Measurements from ENCODE around the gene YBEY.

The YBEY gene

DNA sequence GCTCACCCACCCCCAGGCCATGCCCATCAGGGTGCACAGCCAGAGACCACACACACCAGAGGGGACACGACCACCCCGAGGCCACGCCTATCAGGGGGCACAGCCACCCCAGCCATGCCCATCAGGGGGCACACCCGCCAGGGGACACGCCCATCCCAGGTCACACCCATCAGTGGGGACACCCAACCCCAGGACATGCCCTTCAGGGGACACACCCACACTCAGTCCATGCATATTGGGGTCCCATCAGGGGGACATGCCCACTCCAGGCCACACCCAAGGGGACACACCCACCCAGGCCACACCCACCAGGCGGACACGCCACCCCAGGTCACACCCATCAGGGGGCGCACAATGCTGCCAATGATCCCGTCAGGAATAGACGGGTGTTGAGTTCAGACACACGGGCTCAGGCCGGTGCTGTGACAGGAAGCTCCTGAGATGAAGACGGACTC, 21.4 kb upstream of the YBEY start:
- no peak for DNase-seq (ENCODE audit: low read depth, low spot score)

DNA sequence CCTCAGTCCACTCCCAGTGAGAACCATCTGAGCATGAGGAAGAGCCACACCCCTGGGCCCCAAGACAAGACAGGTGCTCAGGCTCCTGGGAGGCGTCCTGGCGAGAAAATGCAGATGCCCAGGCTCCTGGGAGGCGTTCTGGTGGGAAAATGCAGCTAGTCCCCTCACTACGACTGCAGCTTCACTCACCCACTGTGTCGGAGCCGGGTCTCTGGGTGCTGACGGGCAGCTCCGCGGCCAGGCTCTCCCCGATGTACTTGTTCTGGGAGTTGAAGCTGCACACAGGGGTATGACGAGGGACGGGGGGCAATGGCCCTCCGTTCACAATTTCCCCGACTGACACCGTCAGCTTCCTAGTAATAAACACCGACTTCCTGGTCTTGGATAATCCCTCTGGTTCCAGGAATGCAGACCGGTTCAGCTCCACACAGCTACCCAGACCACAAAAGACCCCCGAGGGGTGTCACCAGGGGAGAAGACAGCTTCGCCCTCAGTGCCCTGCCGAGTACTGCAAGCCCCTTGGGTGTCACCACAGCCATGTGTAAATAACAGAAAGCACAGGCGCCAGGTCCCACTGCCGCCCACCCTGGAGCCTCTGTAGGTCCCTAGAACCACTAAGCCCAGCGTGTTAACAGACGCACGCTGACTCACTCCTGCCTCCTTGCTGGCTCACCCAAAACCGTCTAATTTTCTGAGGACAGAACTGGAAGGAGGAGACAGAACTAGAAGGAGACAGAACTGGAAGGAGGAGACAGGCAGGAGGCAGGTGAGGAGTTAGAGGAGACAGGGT, 20.2 kb upstream of the YBEY start:
- DNase-seq (ENCODE audit: low read depth, low spot score), result no peak

DNA sequence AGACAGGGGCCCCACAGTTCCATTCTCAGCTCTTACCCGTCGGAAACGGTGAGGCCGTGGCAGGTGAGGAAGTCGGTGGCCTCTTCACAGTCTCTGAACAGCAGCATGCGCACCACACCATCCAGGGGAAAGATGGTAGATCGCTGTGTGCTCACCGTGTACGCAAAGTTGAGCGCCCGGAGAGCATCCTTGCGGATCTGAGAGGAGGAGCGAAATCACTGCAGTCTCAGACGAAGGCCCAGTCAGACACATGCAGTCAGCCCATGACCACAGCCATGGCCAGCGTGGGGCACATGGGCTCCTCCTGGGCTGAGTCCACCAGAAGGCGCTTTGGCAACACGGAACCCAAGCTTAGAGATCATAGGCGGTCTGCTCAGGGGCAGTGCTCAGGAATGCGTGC, 19.2 kb upstream of the YBEY start:
- no peak for DNase-seq (ENCODE audit: low read depth, low spot score)

DNA sequence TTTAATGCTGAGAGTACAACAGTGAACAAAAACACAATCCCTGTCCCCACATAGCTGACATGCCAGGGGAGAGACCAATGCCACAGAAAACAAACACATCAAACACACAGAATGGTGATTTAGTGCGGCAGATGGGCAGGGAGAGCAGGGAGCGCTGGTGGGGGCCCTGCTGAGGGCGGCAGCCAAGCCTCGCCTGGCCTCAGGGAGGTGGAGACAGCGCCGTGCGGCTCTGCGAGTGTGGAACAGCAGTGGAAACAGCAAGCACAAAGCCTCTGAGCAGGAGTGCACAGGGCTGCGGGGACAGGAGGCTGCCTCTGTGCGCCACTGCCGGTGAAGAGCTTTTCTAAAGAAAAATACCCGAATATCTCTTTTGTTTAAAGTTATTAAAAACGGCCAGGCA, 17.8 kb upstream of the YBEY start:
- peak; percentile 11 for DNase-seq (ENCODE audit: low read depth, low spot score)

DNA sequence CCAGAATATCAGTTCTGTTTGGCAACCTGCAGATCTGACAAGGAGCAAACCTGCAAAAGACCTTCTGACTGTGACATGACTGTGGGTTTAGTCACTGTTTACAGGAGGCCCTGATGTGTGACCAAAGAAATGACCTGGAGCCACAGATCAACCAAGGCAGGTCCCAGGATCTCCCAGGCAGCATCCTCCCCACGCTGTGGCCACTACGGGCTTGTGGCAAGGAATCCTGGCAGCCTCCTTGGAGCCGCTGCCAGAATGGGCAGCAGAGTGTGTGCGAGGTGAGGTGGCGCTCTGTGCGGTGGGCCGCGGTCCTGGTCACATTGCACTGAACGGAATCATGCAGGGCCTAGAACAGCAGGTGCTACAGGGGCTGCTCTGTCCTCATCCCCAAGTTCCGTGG, 16.7 kb upstream of the YBEY start:
- peak; percentile 63 for DNase-seq (ENCODE audit: low read depth, low spot score)

DNA sequence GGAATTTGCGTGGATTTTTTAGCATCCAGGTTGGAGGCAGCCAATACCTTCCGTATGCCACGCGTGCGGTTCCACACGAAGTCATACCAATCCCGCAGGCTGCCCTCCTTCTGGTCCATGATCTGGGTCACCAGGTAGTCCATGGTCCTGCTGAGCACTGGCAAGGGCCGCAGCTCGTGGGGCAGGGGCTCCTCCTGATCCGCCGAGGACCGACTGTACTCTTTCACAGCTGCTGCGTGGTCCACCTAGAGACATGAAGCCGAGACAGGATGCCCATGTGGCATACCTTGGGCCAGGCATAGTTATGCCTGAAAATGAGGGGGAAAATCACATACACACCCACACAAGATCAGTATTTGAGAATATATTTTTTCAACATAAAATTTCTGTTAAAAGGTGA, 12.8 kb upstream of the YBEY start:
- DNase-seq (ENCODE audit: low read depth, low spot score), result no peak

DNA sequence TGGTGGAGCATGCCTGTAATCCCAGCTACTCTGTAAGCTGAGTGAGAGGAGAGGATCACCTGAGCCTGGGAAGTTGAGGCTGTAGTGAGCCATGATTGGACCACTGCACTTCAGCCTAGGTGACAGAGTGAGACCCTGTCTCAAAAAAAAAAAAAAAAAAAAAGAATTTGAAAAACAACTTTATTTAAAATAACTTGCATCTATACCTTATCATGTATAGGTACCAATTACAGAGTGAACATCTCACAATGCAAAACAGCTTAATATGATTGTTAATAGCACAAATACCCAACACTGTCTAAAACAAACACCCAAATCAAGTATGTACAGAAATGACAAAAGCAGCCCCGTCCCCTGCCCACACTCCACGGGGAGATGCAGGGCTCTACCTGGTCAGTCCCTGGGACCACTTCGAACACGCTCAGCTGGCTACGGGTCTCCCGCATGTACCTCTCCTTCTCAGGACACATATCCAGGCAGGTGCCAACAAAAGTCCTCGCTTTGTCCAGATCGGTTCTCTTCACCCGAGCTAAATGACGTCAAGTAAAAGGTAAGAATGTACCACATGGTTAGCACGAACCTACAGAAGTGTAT, 11.2 kb upstream of the YBEY start:
- DNase-seq (ENCODE audit: low read depth, low spot score), result no peak

DNA sequence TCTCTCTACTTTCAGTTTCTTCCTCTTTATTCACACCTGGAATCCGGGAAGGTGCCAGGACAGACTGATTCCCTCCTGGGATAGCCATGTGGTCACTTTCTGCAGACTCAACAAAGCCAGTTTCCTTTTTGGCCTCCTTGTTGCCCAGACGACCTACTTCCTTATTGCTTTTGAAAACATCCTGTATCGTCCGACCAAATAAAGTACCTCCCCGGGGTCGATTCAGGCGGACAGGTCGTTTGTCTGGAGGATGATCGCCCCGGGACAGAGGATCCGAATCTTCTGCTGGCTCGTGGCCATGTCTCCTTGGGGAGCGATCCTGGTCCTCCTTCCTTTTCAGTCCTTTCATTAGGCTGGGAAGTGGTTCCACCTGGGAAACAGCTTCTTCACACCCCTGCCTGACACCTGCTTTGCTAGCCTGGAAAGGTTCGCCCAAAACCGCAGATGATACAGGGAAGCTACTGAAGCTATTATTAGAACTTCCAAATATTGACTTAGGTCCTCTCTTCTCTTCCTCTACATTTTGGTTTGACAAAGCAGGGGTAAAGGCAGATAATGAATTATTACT, 2.0 kb upstream of the YBEY start:
- DNase-seq (ENCODE audit: low read depth, low spot score), result no peak

DNA sequence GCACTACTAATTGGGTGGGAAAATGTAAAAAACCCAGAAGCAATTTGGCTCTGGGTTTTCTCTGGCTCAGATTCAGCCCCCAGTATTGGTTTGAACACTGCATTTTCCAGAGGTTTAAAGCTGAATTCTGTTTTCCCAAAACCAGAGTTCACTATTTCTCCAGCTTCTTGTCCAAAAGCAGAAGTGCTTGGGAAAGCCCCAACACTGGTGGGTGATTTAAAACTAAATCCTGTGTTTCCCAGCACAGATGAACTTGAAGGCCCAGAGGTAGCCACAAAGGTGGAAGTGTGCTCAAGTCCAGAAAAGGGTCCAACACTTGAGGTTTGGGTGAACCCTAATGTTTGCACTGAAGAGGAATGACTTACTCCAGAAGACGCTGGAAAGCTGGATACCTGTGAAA, 1.4 kb upstream of the YBEY start:
- no peak for DNase-seq (ENCODE audit: low read depth, low spot score)

DNA sequence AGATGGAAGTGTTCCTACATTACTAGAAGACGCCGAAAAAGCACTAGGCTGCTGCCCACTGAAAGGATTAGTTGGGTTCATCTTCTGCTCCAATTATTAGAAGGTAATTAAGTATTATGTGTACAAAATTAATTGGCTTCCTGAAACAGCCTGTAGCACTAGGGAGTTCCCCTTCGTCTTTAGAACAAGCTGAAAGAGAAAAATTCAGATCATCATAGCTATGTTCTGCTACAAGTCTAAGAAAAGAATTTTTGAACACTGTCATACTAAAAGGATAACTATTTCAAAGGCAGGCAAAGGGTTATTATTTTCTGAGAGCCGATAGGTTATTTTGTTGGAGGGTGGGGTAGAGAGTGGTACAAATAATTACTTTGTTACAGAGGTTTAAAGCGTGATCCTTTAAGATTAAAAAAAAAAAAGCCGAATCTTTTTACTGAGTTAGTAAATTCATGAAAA, 908 bp upstream of the YBEY start, which contains the start of gene MCM3AP:
Gene MCM3AP, minus strand, starts transcription at position 406 of the 456 bp plus-strand sequence. Its CDS starts 325 bp downstream, at position 81.
- DNase-seq (ENCODE audit: low read depth, low spot score), result no peak

DNA sequence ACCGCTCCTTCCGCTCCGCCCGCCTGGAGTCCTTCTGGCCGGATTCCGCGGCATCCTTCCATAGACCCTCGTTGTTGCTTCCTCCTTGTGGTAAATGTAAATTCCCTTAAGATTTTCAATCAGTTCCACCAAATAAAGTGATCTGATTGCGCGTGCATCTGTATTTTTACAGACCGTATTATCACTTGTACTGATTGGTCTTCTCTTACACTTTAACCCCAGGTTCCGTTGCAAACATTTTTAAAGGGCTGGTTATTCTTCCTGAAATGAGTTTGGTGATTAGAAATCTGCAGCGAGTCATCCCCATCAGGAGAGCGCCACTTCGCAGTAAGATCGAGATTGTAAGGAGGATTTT, 483 bp downstream of the YBEY start:
- no peak for DNase-seq (ENCODE audit: low read depth, low spot score)

DNA sequence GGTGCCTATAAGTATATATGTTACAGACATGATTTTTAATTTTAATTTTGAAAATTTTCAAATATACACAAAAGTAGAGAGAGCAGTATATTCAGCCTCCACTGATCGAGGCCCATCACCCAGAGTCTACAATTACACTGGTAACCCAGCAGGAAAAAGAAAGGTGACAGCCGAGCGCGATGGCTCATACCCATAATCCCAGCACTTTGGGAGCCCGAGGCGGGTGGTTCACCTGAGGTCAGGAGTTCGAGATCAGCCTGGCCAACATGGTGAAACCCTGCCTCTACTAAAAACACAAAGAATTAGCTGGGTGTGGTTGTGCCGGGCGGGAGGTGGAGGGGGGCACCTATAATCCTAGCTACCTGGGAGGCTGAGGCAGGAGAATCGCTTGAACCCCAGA, 1.4 kb downstream of the YBEY start:
- DNase-seq (ENCODE audit: low read depth, low spot score), result no peak

DNA sequence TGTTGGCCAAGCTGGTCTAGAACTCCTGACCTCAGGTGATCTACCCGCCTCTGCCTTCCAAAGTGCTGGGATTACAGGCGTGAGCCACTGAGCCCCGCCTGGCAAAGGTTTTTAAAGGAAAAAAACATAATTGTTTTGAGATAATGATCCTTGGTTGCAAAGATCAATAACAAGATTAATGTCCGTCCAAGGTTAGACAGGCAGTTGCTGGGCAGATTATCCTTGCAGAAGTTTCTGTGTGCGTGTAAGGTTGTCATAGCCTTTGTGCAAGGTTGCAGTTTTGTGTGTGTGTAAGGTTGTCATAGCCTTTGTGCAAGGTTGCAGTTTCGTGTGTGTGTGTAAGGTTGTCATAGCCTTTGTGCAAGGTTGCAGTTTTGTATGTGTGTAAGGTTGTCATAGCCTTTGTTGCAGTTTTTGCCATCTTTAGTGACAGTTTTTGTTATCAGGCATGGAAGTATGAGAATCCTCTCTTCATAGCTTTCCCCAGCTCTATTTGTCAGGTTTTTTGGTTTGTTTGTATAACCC, 3.6 kb downstream of the YBEY start:
- no peak for DNase-seq (ENCODE audit: low read depth, low spot score)

DNA sequence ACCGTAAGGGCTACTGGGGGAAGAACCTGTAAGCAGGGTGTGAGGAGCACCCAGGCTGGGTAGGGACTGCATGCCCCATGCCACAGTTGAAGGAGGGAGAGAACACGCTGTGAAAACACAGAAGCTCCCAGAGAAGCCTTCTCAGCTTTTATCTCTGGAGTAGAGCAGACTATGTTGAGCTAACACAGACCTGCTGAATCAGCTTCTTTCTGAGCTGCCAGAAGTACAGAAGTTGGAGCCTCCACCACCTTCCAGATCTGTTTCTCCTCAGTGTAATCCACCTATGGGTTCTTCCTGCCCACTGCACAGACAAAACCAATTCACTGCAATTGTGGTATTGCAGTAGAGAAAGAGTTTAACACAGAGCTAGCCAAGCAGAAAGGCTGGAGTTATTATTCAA, 5.4 kb downstream of the YBEY start:
- DNase-seq (ENCODE audit: low read depth, low spot score), result no peak

DNA sequence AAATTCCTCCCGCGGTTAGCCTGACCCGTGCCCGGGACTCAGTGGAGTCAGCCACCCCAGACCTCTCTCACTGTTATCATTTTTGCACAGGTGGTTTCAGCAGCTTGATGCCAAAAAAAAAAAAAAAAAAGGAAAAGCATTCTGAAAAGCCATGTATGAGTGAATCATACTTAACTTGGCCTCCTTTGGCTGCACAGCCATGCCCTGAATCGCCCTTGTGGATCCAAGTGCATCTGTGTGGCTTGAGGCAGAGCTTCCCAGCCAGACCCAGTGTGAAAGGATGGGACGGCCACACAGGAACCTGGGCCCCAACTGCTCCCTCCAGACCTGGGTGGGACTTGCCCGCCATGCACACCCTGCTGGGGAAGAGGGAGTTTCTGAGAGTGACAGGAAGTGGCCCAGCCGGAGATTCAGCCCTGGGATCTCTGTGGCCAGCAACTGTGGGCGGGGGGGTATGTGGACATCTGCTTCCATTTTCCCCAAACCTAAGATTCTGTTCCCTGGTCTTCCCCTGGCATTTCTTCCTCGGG, 8.6 kb downstream of the YBEY start:
- peak; percentile 53 for DNase-seq (ENCODE audit: low read depth, low spot score)

DNA sequence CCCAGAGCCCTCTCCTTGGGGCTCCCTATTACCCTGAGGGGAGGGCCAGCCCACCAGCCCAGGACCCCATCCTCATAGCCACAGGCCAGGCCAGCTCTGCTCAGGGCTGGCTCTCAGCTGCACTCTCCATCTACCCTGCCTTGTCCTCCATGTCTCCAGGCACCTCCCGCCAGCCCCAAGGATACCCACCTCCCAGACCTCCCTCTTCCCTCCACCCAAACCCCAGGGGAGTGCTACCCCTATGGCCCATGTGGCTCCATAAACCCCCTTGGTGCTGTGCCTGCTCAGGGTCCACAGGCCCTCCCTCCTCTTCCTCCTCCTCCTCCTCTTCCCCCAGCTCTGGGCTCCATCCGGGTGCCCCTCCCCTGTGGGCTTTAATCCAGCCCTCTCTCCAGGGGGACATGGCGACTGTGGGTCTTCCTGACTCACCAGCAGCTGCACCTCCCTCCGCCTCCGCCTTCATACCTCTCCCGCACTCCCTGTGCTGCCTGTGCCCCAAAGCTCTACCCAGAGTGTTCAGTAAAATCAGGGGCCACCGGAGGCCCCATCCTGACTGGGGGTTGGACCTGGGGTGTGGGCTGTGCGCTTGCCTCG, 9.1 kb downstream of the YBEY start:
- DNase-seq (ENCODE audit: low read depth, low spot score), result peak; percentile 61

DNA sequence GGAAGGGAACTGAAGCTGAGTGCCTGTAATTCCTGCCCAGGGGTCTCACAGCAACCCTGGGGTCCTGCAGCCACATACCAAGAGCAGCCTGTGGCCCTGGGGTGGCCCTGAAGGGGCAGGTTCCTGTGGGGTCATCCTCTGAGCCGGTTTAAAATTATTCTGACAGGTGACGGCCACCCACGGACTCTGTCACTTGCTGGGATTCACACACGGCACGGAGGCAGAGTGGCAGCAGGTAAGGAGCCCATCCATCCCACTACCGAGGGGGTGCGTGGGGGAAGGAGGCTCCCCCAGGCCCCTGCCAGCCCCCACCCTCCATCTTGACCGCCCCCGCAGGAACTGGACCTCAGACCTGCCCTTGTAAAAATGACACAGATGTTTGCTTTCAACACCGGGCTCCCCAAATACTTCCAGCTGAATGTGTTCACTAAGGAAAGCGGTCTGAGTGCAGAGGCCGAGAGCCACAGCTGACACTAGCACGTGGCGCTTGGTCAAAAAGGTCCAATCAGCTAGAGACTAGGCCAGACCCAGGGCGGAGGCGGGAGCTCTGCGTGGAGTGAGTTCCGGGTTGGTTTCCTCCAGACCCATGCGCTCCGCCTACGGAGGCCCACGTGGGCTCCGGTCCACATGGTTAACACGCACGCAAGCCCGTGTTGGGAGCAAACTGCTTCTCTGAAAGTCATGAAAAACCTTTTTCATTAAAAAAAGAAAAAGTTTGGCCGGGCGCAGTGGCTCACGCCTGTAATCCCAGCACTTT, 10.0 kb downstream of the YBEY start:
- no peak for DNase-seq (ENCODE audit: low read depth, low spot score)

DNA sequence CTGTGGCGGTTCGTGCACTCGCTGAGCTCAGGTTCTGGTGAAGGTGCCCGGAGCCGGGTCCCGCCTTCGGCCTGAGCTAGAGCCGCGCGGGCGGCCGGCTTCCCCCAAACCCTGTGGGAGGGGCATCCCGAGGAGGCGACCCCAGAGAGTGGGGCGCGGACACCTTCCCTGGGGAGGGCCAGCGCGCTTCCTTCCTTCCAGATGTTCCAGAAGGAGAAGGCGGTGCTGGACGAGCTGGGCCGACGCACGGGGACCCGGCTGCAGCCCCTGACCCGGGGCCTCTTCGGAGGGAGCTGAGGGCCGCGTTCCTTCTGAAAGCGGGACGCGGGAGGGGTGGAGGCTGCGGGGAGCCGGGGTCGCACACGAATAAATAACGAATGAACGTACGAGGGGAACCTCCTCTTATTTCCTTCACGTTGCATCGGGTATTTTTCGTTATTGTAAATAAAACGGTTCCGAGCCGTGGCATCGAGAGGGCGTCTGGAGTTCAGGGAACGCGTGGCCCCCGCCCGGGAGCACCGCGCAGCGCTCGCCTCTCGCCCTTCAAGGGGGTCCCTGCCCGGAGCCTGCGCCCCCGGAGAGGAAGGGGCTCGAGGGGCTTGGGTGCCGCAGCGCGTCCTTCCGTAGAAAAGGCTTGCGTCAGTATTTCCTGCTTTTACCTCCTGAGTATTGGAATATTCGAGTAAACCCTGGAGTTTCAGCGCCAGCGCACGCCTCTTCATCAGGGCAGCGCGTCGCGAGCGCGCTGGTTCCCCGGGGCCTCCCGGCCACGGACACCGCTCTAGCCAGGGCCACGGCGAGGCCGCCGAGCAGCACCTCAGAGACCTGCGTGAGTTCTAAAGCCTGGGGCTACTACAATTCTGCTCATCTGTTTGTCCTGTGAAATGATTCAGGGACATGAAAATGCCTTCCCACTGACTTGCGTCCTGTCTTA, 11.5 kb downstream of the YBEY start:
- peak; percentile 54 for DNase-seq (ENCODE audit: low read depth, low spot score)

DNA sequence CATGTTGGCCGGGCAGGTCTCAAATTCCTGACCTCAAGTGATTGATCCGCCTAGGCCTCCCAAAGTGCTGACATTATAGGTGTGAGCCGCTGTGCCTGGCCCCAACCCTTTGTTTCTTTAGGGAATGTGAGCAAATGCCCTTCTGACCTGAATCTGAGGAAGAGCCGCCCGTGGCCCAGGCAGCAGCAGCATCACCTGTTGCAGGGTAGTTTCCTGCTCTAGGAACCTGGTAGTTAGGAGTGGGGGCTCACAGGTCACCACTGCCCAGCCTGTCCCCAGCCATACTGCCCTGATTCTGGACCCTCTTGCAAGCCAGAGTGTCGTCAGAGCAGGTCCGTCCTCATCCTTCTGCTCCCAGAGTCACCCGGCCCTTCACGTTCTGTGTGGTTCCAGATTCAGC, 13.0 kb downstream of the YBEY start:
- no peak for DNase-seq (ENCODE audit: low read depth, low spot score)

DNA sequence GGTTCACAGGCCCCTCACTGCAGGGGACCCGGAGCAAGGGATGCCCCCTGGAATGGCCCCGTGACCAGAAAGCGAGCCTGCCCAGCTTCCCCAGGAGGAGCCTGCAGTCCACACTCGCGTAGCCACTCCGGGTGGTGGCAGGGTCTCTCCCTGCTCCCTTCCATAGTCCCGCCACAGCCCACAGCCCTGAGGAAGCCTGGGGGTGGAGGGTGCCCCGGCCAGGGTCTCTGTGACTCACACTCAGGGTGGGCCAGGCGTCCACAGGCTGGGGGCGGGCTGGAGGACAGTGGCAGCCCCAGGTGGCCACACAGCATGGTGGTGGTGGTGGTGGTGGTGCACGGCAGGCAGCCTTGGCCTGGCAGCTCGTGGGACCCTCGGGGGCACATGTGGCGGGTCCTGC, 15.6 kb downstream of the YBEY start:
- DNase-seq (ENCODE audit: low read depth, low spot score), result no peak

All from astrocyte of the hippocampus (primary cell).